GM04503 (cell line): ENCODE data around the gene RPL38.
"Not testable (repeated sequence)": the region's sequence is repeated elsewhere in the genome, so short reads cannot be mapped to it uniquely, and the experiment has no call there.

Experiments used
- DNase-seq: peaks from one replicate; pipeline ENCODE4 v3.0.0-alpha.2; 2012; ENCODE audit warnings: low read depth

Gene RPL38

DNA sequence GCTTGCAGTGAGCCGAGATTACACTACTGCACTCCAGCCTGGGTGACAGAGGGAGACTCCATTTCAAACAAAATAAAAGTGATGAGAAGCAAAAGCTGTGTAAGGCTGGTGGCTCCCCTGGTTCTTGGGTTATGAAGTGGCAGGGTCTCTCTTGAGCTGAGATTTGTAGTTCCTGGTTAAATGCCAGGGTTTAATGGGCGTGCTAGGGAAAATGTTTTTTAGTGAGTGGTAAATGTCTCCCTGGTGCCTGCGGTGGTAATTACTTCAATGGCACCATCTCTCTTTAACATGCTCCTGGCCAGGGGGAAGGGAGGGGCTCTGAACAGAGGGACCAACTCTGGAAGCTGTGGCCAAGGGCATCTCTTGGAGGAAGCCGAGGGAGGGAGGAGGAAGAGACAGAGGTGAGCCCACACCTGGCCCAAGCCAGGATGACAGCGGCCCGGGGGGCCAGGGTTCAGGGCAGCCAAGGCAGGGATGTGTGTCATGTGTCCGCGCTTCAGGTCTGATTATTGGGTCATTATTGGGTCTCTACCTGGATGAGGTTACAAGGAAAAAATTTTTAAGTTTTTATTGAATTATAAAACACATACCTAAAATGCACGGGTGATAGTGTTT, 17.8 kb upstream of the RPL38 start:
- DNase-seq, result no peak

DNA sequence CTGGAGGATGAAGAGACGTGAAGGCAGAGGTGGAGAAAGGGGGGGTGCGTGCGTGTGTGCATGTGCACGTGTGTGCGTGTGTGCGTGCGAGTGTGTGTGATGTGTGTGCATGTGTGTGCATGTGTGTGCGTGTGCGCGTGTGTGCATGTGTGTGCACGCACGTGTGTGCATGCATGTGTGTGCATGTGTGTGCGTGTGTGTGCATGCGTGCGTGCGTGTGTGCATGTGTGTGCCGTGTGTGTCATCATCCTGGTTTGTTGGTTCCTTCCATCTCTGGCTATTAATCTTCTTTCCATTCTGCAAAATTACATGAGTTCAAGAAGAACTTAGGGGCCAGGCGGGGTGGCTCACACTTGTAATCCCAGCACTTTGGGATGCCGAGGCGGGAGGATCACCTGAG, 17.0 kb upstream of the RPL38 start:
- no peak for DNase-seq

DNA sequence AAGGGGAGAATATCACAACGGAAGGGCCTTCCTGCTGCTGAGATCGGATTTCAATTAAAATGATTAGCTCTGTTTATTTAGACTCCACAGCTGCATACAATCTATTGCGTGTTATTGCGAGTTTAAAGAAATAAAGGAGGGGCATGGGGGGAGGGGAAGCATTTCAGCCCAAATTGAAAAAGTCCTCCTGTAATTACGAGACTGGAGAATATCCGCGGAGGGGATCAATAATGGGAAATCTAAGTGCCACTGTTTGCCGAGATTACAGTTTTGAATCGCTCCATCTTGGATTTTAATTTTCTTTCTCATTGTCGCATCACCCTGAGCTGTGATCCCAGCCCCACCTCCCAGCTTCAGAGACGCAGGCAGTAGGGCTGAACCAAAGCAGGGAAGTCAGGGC, 15.7 kb upstream of the RPL38 start:
- DNase-seq, result no peak

DNA sequence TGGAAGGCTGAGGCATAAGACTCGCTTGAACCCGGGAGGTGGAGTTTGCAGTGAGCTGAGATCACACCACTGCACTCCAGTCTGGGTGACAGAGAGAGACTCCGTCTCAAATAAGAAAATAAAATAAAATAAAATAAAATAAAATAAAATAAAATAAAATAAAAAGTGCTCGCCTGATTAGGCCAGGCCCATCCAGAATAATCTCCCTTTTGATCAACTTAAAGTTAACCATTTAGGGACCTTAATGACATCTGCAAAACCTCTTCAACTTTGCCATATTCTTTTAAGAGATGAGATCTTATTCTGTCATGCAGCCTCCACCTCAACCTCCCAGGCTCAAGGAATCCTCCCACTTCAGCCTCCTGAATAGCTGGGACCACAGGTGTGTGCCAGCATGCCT, 14.8 kb upstream of the RPL38 start:
- DNase-seq, result not testable (repeated sequence)

DNA sequence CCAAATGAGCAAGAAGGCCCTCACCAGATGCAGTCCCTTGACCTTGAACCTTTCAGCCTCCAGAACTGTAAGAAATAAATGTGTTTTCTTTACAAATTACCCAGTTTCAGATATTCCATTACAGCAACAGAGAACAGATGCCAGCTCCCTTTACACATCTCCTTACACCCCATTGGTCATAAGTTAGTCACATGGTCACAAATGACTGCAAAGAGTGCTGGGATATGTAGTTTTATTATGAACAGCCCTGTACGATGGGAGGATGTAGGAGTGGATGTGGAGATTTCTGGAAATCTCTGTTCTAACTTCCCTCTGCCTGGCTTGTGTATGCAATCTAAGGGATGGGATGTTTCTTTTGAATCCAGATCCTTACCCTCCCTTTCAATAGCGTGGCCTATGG, 13.3 kb upstream of the RPL38 start:
- DNase-seq, result no peak

DNA sequence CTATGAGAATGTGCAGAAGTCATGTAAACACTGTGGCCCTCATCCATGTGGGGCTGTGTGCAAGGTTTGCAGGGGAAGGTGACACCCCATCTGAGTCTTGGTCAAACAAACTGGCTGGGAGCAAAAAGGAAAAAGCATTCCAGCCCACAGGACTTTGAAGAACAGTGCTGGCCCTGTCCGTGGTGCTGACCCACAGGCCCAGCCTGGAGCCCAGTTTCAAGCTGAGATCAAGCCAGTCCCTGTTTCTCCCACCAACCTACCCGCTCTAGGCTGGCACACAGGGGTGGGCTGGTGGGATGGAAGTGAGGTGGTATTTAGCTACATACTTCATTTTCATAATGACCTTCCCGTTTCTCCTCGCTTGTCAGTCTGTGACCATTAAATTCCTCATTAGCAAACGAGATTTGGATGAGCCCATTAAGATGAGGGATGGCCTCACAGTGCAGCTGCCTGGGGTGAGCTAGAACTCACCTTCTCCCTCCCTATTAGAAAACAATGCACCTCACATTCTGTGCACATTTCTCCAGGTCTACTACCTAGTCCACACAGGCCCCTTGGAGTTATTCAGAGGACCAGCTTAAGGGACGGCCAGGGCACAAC, 12.6 kb upstream of the RPL38 start:
- DNase-seq, result no peak

DNA sequence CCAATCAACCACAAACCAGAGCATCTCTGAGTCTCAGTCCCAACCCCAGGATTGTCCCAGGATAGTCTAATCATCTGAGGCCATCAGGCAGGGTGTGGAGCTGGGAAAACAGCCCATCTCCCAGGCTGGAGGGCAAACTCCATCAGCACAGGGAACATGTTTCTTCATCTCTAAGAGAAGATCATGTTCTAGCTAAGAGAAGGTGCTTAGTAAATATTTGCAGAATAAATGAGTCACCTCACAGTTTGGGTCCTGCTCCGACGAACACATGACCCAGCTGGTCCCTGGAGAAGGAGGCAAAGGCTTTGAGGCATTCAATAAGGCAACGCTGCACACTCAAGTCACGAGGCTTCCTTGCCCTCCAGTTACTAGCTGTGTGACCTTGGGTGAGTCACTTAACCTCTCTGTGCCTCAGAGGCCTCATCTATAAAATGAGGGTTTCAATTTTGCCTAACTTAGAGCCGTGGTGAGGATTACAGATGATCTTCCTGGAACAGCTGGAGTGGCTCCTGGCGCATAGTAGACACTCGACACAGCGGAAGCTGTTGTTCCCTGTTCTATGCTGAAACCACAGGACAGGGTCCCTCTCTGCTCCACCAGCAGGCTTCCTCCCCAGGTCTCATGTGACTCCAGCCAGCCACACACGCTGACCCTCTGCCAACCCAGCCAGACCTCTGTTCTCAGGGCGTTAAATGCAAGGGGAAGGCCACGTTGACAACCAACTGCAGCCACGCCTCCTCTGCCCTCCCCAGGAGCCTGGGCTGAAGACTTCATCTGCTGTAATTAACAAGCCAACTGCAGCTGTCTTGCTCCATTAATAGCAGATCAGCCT, 10.3 kb upstream of the RPL38 start:
- DNase-seq, result no peak

DNA sequence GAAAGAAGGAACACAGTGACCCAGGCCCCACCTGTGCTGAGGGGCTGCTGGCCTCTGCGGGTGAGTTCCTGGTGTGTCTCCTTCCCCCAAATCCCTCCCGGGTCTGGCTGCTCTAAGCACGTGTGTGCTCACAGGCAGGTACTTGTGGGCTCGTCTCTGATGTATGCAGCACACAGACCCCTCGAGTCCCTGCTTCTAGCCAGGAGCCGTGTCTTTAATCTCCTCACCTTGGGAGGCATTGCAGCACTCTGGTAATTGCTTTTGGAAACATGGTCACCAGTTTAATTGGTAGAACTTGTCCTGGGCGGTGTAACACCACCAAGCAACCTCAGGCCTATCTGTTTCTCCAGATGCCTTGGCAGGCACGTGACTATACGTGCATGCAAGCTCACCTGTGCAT, 8.8 kb upstream of the RPL38 start:
- DNase-seq, result no peak

DNA sequence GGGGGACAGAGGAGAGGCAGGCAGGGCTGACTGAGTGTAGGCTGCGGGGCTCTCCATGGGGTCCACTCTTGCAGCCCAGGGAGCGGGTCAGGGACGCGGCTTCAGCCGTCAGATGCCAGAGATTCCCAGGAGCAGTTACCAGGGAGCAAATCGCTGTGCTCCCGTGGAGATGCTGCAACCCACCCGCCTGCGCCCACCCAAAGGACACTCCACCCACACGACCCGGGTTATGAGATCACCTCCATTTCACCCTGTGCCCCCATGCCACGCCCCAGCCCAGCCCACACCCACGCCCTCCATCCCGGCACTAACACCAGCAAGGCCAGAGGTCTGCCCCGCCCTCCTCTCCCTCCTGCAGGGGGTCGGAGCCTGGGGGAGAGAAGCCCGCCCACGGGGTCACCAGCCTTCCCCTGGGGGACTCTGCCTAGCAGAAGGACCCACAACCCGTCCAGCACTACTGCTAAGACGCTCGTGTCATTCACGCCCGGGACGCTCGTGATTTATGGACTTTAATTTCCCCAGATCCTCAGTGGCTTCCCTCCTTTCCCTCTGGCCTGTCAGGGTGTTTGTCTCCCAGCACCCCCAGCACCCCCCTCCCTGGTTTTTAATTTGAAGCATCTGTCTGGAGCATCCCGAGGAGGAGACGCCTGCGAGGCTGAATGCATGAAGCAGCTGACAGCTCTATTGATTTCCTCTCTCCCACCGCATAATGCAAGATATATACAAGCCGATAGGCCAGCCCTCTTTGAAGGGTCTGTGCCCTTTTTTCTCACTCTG, 6.7 kb upstream of the RPL38 start:
- no peak for DNase-seq

DNA sequence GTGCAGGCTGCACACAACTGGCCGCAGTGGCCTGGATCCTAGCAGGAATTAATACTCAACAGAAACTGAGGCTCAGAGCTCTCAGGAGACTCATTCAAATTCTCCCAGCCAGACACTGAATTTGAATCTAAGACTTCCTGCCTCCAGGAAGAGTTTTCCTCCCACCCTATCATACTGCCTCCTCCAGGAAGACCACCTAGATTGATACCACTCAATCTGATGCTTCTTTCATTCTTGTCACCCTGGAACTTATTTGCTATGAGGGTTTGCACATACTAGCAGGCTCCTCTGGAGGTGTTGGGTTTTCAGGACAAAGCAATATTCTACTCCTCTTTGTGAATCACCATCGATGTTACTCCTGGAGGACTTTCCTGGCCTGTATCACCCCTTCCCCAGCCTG, 5.7 kb upstream of the RPL38 start:
- DNase-seq, result no peak

DNA sequence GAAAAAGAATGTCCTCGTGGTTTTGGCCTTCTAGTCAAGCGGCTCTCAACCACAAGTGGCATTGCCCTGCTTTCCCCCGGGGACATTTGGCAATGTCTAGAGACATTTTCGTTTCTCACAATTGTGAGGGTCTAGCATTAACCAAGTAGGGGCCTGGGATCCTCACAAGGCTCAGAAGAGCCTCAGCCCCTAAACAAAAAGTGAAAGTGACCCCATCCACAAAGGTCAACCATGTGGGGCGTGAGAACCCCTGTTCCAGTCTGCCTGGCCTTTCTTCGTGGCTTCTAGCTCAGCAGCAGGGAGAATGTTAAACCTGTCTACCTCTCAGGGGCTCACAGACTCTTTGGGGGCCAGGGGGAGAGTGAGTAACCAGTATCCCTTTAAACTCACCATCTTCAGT, 4.8 kb upstream of the RPL38 start:
- DNase-seq, result no peak

DNA sequence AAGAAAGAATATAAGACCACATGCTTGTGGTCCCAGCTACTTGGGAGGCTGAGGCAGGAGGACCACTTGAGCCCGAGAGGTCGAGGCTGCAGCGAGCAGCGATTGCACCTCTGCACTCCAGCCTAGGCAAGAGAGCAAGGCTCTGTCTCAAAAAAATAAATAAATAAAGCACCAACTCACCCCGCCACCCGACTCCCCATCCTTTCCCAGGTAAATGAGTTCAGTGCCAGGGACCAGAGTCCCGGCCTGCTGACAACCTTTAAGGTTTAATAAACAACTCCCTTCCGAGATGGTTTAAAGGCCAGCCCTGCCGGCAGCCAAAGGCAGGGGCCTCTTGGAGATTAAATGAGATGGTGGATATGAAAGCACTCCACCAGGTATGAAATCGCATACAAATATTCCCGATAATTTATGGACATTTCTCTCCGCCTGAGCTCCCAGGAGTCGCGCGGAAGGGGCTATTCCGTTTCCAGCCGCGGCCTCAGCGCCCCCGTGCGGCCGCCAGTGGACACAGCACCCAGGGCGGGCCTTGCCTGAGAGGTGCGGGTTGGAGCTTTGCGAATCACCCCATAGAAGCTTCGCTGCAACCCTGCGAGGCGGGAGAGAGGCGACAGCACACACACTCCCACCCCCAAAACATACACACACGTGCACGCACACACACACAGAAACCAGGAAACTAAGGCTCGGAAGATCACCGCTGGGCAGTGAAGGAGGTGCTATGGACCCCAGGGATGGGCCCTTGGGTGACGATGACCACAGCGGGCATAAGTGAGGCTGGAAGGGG, 4.0 kb upstream of the RPL38 start:
- no peak for DNase-seq

DNA sequence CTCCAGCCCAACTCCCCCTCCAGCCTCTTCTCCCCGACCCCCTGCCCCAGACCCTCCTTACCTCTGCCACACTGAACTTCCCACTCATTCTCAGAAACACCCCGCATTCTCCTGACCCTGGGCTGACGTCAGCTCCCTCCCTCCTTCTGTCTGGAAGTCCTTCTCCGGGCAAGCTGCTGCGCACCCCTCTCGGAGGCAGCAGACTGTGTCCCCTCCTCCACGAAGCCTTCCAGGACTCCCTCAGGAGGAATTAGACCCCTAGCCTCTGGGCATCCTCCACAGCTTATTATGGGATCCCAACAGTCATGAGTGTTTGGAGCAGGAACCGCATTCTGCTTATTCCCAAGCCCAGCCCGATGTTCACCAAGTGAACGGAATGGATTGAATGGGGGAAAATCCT, 3.4 kb upstream of the RPL38 start:
- no peak for DNase-seq

DNA sequence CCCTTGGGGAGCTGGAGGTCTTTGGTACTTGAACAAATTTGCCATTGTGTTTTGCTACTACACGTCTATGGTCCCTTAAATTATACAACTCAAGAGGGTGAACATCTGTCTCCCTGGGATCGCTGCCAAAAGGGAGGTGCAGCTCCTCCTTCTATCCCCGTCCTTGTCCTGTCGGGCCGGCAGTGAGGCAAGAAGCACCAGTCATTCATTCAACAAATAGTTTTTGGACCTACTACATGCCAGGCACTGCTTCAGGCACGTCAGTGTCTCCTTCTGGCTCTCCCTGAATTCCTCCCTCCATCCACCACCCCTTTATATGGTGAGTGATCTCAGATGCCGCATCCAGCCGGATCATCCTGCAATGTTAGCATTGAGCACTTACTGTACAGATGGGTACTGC, 2.2 kb upstream of the RPL38 start:
- DNase-seq, result peak; percentile 26

DNA sequence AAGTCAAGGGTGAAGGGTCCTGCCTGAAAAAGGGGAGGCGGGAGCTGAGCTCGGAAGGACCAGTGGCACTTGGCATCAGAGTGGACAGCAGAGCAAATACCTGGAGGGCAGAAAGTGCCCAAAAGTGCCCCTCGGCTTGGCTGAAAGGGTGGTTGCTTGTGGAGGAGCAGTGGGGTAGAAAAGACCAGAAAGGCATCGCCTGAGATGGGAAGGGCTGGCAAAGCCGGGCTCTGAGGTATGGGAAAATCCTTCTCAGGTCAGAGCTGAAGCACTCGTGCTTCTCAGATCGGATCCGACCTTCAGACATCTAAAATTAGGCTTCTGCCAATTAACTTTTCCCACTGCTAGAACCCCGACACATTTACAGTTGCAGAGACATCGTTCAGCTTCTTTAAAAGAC, 1.5 kb upstream of the RPL38 start:
- no peak for DNase-seq

DNA sequence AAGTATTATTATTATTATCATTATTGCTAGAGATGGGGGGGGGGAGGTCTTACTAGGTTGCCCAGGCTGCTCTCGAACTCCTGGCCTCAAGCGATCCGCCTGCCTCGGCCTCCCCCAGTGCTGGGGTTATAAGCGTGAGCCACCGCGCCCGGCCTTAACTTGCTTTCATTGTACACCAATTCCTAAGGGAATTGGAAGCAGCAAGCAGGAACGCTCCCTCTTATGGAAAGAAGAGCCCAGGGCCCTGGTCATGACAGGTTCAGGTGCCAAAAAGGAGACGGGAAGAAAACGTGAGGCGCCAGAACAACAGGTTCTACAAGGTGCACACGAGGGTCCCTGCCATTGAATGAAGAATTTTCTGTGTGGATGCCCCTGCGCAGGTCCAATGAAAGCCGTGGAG, 540 bp upstream of the RPL38 start:
- DNase-seq, result no peak

DNA sequence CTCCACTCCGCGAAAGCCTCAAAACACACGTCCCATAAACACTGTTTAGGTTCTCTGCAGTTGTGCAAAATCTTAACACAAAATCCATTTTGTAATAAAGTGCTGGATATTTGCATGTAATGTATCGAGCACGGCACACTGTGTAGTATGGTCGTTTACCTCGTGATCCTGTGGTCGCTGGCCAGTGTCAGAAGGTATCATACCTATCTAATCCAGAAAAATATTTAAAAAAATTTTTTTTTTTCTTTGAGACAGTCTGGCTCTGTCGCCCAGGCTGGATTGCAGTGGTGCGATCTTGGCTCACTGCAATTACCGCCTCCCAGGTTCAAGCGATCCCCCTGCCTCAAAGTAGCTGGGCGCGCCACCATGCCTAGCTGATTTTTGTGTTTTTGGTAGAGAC, 996 bp downstream of the RPL38 start:
- DNase-seq, result no peak

DNA sequence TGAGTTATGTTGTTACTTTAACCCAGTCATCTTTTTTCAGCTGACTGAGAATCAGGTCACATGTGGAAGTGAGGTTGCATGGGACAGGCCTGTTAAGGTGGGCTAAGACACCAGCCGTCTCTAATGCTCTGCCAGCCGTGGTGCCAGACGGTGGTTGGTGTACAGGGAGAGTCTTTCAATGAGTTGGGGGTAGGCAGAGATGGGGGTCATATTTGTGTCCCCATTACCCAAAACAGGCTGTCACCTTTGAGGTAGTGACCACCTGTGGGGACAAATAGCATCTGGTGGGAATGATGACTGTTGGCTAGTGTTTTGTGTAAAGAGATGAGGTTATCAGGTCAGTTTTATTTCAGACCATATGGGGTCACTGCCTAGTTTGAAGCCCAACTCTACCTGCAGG, 1.8 kb downstream of the RPL38 start:
- no peak for DNase-seq

DNA sequence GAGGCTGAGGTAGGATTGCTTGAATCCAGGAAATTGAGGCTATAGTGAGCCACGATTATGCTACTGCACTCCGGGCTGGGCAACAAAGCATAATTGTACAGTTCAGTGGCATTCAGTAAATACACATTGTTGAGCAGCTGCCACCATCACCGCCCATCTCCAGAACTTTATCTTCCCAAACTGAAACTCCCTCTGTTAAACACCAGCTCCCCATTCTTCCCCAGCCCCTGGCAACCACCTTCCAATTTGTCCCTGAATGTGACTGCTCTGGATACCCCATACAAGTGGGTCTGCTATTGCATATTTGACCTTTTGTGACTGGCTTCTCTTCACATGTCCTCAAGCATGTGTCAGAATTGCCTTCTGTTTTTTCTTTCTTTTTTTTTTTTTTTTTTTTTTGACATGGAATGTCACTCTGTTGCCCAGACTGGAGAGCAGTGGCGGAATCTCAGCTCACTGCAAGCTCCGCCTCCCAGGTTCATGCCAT, 2.9 kb downstream of the RPL38 start:
- no peak for DNase-seq

DNA sequence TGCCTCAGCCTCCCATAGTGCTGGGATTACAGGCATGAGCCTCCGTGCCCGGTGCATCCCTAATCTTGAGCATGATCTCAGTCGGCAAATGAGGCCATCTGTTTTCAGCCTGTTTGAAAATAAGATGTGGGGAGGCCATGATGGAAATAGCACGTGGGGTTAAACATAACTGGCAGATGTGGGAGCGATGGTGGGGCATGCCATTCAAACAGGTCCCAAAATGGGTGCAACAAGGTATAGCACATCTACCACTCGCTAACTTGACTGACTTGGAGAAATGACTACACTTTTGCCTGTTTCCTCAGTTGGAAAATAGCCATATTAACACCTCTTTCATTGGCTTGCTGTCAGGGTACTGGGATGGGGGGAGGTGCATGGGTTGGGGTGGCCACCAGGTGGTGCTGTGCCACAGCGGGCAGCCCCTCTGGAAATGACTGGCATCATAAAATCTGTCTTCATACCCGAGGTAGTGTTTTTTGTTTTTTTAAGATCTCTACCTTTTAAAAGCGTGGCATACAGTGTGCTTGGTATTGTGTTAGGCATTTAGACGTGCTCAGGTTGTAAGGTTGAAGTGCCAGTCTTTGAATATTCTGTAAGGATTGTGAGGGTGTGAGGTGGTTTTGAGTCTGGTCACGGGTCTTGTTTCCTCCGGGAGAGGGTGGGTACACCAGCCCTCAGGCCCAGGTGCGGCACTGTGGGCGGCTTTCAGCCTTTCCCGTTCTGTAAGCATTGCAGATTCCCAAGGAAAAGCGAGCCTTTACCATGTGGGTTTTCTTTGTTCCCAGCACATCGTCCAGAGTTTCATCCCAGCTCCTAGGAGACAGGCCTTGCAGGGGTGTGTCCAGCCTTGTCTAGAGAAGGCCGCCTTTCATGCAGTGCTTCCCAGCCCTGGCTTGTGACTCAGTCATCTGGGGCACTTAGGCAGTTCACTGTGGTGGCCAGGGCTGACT, 7.0 kb downstream of the RPL38 start:
- no peak for DNase-seq
